LNCAP (cell line): ENCODE measurements around the gene GAPDHS.

Source experiments
- TF ChIP-seq, protein P1 (sequence below): fragments of 450-650 bp; IDR thresholded peaks from 2 replicates; pipeline ENCODE4 v1.5.1; 2017; ENCODE audit warnings: mild to moderate bottlenecking

The GAPDHS gene

DNA sequence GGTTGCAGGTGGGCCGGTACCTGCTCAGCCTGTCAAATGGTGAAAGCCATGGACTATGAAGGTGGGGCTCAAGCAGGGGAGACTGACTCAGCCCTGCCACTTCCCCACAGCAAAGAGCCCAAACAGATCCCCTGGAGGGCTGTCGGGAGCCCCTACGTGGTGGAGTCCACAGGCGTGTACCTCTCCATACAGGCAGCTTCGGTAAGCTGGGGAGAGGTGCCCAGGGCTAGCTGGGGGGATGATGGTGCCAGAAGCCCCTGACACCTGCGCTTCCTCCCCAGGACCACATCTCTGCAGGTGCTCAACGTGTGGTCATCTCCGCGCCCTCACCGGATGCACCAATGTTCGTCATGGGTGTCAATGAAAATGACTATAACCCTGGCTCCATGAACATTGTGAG lies 9.0 kb downstream of the GAPDHS start:
- TF ChIP-seq, protein P1, sequence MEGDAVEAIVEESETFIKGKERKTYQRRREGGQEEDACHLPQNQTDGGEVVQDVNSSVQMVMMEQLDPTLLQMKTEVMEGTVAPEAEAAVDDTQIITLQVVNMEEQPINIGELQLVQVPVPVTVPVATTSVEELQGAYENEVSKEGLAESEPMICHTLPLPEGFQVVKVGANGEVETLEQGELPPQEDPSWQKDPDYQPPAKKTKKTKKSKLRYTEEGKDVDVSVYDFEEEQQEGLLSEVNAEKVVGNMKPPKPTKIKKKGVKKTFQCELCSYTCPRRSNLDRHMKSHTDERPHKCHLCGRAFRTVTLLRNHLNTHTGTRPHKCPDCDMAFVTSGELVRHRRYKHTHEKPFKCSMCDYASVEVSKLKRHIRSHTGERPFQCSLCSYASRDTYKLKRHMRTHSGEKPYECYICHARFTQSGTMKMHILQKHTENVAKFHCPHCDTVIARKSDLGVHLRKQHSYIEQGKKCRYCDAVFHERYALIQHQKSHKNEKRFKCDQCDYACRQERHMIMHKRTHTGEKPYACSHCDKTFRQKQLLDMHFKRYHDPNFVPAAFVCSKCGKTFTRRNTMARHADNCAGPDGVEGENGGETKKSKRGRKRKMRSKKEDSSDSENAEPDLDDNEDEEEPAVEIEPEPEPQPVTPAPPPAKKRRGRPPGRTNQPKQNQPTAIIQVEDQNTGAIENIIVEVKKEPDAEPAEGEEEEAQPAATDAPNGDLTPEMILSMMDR, result no peak

DNA sequence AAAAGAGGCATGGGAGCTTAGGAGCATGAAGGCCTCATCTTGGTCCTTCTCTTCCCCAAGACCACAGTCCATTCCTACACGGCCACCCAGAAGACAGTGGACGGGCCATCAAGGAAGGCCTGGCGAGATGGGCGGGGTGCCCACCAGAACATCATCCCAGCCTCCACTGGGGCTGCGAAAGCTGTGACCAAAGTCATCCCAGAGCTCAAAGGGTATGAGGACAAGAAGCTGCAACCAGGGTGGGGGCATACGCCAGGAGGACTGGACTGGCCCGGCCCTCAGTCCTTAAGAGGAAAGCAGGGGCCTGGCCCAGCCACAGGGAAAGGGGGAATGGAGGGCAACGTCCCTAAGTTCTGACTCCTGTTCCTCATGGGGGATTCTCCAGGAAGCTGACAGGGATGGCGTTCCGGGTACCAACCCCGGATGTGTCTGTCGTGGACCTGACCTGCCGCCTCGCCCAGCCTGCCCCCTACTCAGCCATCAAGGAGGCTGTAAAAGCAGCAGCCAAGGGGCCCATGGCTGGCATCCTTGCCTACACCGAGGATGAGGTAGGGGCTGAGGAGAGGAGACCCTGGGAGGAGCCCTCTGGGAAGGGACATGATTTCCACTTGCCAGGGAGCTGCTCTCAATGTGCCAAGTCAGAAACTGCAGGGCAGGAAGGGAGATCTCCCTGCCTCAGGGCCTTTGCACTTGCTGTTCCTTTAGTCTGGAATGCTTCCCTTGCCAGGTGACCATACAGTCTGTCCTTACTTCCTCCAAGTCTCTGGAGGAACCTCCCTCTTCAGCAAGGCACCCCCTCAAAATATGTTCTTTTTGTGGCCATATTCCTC lies 10.2 kb downstream of the GAPDHS start:
- TF ChIP-seq, protein P1, result no peak

DNA sequence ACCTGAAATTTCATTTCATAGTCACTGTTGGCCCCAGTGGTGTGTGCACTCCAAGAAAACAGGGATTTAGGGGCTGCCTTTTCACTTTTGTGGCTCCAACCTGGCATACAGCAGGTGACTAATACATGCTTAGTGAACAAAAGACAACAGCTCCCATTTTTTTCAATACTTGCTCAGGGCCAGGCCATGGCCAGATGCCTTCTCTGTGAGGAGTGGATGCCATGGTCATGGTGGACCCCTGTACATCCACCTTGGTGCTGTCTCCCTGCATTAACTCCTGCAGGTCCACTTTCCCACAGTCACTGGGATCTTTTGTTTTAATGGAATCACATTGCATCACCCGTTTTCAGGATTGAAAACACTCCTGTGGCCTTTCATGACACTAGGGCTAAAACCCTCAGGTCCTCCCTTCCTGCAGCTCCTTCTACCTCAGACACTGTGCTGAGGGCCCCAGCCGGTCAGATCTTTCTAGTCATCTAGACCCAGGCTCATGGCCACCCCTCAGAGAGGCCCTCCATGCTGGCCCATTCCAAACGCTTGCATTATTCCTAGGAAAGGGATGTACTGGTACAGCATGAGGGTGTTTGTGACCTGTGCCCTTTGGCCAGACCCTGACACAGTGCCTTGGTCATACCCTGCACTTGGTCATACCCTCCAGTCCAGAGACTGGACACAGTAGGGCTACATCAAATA lies 11.0 kb downstream of the GAPDHS start:
- TF ChIP-seq, protein P1, result no peak

DNA sequence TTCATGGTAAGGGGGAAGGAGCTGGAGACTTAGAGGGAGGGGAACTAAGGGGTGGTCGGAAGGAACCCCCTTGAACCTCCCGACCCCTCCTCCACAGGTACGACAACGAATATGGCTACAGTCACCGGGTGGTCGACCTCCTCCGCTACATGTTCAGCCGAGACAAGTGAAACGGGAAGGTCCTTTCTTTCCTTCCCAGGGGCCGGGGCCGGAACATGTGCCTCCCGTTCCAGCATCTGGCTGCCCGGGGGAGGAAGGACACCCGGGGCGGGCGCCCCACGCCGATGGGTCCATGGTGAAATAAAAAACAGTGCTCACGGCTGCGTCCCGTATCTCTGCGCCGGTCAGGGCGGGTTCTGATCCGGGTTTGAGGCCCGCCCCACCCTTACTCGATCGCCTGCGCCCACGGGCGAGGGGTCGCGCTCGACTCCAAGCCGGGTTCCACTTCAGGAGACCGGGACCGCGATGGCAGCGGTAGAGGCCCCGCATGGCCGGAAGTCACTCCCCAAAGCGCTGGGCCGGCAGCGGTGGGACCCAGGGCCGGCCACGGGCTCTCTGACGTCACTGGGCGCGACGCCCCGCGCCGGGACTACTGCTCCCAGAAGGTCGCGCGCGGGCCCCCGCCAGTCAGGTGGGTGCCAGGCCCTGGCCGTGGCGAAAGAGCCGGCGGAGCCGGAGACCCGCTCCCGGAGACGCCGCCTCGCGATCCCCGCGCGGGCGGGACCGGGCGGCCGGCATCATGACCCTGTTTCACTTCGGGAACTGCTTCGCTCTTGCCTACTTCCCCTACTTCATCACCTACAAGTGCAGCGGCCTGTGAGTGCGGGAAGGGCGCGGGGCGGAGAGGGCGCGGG lies 12.0 kb downstream of the GAPDHS start, which contains the start of gene TMEM147:
TMEM147 (plus strand) TSS at position 626 of the 854 bp plus-strand sequence; CDS start at position 740, 114 bp downstream.
- TF ChIP-seq, protein P1, result no peak

DNA sequence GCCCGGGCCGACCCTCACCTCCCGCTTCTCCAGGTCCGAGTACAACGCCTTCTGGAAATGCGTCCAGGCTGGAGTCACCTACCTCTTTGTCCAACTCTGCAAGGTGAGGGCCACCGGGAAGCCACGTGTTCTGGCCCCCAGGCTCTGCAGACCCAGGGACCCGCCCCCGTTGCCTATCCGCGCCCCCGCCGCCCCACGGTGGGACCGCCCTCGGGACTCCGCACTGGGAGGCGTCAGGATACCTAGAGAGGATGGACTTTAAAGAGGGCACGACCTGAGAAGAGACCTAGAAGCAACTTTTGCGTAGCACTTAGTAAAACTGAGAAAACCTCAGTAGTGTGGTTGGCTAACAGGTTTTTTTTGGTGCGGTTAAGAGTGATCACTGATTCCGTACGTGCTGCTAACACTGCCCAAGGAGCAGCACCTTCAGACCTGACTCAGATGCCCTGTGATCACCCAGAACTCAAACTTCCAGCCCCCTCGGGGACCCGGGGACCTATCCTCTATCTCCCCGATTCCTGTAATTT lies 12.7 kb downstream of the GAPDHS start:
- TF ChIP-seq, protein P1, result no peak

DNA sequence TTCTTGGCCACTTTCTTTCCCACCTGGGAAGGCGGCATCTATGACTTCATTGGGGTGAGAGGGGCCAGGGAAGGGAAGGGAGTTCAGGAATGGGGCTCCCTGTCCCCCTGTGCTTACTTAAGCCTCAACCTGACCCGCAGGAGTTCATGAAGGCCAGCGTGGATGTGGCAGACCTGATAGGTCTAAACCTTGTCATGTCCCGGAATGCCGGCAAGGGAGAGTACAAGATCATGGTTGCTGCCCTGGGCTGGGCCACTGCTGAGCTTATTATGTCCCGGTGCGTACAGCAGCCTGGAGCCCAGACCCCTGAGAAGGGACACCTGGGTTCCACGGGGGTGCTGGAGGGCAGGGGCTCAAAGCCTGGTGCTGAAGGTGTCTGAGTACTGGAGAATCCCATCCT lies 13.3 kb downstream of the GAPDHS start:
- TF ChIP-seq, protein P1, result no peak
